NCI-H2107 treated with DMSO at 0.1 percent for 48 hours (cell line): Measurements from ENCODE around the gene PATE3.

Source experiments
- DNase-seq: peaks from one replicate; lab custom pipeline; 2025; ENCODE audit not compliant: unreplicated experiment; lab: John Stamatoyannopoulos, UW

PATE3 gene

GRCh38 chr11:125835748-125836147 is 47.8 kb downstream of the PATE3 start:
- DNase-seq = no peak
